Lower leg skin (tissue), 3 donors: Measurements from ENCODE around the gene UGT1A8.

Experiments used
- POLR2A ChIP-seq, 2 donors: fragments of 450-650 bp; IDR thresholded peaks; one replicate each; pipeline ENCODE4 v1.6.1; 2016 to 2017; ENCODE audit warnings: antibody characterized with exemption in 2 of 2, mild to moderate bottlenecking in 1 of 2, moderate library complexity in 1 of 2
- TF ChIP-seq, protein P1 (sequence below), 3 donors: fragments of 450-650 bp; IDR thresholded peaks; one replicate each; pipeline ENCODE4 v1.5.1; 2016; ENCODE audit warnings: antibody characterized with exemption in 3 of 3, mild to moderate bottlenecking in 3 of 3, moderate library complexity in 2 of 3

DNA sequence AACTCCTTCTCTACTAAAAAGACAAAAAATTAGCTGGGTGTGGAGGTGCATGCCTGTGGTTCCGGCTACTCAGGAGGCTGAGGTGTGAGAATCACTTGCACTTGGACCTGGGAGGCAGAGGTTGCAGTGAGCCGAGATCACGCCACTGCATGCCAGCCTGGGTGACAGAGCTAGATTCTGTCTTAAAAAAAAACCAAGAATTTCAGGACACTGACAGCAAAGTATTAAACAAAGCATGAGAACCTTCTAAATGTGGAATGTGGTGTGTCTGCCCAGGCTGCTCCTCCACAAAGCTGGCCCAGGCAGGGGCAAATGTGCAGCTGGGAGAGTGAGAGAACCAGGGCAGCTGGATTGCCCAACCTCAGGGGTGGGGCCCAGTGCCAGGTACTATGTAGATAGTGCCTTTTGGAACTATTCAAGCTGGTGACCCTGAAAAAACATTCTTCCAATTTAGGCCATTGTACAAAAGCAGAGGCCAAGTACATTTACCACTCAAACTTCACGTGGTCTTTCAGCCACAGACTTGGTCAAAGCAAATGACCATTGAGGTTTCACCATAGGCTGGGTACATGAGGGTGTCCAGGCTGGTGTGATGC, 88.6 kb downstream of the UGT1A8 start:
- TF ChIP-seq, protein P1, sequence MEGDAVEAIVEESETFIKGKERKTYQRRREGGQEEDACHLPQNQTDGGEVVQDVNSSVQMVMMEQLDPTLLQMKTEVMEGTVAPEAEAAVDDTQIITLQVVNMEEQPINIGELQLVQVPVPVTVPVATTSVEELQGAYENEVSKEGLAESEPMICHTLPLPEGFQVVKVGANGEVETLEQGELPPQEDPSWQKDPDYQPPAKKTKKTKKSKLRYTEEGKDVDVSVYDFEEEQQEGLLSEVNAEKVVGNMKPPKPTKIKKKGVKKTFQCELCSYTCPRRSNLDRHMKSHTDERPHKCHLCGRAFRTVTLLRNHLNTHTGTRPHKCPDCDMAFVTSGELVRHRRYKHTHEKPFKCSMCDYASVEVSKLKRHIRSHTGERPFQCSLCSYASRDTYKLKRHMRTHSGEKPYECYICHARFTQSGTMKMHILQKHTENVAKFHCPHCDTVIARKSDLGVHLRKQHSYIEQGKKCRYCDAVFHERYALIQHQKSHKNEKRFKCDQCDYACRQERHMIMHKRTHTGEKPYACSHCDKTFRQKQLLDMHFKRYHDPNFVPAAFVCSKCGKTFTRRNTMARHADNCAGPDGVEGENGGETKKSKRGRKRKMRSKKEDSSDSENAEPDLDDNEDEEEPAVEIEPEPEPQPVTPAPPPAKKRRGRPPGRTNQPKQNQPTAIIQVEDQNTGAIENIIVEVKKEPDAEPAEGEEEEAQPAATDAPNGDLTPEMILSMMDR (IDR thresholded peaks at IDR 0.05): no peak
- TF ChIP-seq POLR2A (IDR thresholded peaks at IDR 0.05): no peak
